Measurements from ENCODE around the gene FASTKD3.

The FASTKD3 gene

DNA sequence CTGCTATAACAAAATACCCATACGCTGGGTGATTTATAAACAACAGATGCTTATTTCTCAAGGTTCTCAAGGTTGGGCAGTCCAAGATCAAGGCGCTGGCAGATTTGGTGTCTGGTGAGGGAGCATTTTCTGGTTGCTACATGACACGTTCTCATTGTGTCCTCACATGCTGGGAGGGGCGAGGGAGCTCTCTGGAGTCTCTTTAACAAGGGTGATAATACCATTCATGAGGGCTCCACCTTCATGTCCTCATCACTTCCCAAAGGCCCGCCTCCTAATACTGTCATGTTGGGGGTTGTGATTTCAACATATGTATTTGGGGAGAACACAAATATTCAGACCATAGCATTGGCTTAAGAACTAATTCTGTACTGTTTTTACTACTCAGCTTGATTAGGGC, 22.5 kb downstream of the FASTKD3 start:
- no peak for DNase-seq

DNA sequence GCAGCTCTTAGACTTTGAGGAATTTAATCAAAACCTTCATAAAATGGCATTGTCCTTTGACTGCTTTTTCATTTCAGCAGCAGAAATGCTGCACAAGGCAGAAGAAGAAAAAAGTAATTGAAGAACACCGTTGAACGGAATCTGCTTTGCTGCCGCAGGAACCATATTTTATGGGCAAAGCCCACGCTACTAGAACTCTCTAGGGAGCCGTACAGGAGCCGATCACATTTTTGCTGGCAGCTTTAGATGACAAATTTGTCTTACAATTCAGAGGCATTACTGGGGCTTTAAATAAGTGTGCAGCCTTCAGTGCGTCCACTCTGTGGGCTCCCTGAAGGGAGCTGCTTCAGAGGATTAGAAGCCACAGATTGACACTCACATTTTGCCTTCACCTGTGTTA, 23.3 kb downstream of the FASTKD3 start:
- peak; percentile 18 for DNase-seq

DNA sequence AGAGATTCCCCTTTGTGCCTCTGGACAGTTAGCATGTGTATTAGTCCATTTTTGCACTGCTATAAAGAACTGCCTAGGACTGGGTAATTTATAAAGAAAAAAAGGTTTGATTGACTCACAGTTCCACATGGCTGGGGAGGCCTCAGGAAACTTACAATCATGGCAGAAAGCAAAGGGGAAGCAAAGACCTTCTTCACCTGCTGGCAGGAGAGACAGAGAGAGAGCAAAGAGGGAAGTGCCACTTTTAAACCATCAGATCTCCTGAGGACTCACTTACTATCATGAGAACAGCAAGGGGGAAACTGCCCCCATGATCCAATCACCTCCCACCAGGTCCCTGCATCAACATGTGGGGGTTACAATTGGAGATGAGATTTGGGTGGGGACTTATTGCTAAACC, 23.9 kb downstream of the FASTKD3 start:
- no peak for DNase-seq

DNA sequence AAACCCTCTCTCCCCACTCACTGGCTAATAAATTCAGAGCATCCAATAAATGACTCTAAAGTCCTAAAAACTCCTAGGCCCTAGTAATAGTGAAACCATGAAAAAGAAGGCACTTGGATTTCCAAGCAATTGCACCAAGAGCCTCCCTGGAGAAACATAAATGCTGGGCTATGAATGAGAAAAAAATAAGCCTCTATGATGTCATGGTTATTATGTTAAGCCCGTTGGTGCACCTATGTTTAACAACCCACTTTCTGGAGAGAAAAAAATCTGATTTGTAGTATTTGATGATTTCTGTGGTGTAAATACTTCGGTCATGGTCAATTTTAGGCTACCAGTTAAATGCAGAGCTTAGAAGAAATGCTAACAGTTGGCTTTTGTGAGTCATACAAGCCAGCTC, 26.3 kb downstream of the FASTKD3 start:
- no peak for DNase-seq

DNA sequence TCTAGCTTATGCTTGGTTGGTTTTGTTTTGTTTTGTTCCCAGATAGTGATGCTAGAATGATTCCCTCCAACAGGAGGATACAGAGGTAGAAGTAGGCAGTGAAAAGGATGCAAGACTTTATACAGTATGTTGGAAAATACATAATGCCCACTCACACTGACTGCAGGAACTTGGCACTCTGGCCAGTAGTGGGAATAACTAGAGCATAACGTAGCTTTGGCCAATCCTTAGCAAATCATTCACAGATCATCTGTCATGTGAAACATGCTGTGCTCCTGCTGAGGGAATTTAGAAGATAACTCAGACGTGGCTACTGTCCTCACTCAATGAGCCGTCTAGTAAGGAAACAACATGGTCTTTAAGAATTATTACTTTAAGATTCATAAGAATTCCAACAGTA, 31.4 kb downstream of the FASTKD3 start:
- peak; percentile 54 for DNase-seq

DNA sequence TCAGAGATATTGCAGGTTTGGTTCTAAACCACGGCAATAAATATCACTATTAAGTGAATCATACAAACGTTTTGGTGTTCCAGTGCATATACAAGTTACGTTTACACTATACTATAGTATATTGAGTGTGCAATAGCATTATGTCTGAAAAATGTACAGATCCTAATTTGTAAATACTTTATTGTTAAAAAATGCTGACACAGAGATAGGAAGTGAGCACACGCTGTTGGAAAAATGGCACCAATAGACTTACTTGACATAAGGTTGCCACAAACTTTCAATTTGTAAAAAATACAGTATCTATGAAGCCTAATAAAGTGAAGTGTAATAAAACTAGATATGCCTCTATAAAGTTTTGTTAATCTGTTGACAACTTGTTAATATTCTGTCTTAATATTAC, 33.8 kb downstream of the FASTKD3 start:
- no peak for DNase-seq

DNA sequence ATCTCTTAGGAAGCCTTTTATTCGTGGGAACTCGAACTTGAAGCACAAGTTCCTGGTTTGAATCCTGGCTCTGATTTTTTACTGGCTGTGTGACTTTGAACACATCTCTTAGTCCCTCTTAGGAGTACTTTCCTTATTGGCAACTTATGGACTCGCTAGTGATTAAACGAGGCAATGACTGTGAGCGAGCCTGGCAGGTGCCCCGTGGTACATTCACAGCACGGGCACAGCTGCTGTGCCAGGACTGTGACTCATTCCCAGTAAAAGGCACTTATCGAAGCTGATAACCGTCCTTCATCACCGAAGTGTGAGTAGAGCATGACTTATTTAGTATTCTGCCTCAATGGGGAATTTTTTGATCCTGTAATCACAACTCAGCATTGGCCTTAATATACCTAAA, 40.6 kb downstream of the FASTKD3 start:
- no peak for DNase-seq

DNA sequence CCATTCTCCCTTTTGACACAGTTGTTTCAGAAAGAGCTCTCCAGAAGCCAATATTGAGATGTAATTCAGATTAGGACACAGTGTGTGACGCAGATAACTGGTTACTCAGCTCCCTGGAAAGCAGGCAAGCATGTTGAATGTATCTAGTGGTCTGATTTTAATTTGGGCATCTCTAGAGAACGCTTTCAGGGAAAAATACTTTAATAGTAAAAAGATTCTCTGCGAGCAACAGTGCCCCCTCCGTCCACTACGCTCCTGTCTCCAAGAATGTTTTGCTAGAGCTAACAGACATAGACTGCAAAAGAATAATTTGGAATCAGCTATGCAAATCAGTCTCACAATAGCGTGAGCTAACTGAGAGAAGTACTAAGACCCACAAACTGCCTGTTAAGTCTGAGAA, 41.2 kb downstream of the FASTKD3 start:
- peak; percentile 26 for DNase-seq

DNA sequence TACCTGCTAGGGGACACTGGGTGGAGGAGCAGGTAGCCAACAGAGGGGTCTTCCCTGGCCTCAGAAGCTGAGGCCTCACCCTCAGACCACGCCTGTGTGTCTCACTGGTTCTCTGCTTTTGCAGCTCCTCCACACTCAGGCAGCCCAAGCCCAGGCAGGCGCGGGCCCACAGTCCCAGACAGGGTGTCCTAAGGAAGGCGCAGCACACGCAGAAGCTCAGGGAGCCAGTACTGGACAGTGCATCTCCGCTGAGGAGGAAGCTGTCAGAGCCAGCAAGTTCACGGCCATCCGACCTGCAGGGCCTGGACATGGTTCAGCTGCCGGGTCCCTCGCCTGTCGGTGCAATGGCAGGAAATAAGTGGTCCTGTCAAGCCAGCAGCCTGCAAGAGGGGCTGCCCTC, 43.2 kb downstream of the FASTKD3 start:
- DNase-seq = peak; percentile 14

DNA sequence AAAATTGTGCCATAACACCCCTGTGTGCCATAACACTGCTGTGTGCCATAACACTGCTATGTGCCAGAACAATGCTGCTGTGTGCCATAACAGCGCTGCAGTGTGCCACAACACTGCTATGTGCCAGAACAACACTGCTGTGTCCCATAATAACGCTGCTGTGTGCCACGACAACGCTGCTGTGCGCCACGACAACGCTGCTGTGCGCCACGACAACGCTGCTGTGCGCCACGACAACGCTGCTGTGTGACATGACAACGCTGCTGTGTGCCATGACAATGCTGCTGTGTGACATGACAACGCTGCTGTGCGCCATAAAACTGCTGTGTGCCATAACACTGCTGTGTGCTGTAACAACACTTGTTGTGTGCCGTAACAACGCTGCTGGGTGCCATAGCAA, 43.8 kb downstream of the FASTKD3 start:
- DNase-seq = no peak

DNA sequence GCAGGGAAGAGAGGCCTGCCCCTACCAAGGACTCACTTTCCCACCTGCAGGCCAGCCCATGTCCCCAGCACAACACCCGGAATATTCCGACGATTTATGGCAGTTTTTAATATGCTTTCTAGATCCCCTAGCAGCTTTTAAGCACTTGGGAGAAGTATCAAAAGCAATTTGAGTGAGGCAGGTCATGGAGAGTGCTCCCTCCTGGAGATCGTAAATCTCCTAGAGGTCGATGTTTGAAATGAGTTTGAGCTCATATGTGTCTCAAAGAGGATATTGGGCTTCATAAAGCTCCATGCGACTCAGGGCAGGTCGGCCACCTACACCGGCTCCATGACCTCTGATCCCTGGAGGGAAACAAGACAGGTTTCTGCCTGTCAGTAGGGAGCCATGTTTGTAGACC, 45.2 kb downstream of the FASTKD3 start:
- DNase-seq = no peak

DNA sequence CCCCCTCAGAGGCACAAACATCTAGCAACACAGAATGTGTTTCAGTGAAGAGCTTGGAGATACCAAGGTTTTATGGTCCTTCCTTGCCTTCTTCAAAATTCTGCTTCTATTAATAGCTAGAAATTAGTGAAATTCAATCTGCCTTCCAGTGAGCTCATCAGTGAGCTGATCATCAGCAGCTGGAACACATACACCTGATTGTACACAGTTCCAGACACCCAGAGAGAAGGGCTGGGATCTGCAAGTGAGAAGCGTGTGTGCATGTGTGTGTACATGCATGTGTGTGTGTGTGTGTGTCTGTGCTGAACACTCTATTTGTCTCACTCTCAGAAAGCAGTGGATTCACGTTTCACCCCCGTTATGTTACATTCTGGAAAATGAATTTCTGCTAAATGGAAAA, 46.4 kb downstream of the FASTKD3 start:
- DNase-seq = no peak

DNA sequence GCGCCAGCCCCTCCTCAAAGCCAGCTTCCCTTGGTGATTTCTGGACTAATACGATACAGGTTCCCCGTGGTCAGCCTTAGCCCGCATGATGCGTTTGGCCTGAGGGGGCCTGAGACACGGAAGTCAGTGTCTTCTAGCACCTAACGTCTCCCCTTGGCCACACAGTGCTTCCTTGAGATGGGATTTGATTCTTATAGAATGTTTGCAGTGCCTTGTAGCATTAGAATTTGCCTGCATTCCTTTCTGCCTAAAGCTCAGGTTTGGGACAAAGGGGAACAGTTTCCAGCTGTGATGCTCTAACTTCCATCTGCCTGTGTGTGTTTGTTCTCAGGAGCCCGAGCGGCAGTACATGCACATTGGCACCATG, 52.3 kb downstream of the FASTKD3 start:
- DNase-seq = no peak

DNA sequence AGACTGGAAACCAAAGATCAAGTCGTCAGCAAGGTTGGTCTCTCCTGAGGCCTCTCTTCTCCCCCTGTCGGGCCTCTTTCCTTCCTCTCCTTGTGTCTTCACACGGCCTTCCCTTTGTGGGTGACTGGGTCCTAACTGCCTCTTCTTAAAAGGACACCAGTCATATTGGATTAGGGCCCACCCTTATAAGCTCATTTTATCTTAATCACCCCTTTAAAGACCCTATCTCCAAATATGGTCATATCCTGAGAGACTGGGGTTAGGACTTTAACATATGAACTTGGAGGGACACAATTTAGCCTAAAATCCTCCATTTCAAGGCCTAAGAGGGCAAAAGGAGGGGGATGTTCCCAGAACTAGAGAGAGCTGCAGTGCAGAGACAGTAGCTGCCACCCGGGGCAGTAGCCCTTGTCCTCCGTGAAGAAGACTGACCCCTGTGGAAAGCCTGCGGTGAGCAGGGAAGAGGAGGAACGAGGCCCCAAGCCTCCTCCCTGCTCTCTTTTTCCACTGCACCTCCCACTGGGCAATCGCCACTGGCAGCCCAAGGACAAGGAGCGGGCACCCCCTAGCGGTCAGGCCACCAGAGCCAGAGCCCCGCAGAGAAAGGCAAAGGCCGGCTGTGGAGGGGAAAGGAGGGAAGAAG, 52.8 kb downstream of the FASTKD3 start:
- peak; percentile 91 for DNase-seq

DNA sequence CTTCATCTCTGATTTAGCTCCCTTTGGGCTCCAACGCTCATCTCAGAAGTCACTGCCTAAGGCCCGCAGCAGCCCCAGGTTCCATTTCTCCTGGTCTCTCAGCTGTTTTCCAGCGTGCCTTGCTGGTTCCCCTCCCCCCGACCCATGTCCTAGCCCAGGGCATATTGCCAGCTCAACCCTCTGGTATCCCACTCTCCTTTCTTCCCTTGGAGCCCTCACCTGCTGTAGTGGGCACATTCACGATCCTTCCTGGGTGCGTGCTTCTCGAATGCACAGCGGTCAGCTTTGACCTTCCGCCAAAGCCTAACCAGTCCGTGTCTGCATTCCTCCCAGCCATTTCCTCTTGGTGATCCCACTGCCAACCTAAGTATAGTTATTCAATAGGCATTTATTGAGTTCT, 54.0 kb downstream of the FASTKD3 start:
- no peak for DNase-seq

DNA sequence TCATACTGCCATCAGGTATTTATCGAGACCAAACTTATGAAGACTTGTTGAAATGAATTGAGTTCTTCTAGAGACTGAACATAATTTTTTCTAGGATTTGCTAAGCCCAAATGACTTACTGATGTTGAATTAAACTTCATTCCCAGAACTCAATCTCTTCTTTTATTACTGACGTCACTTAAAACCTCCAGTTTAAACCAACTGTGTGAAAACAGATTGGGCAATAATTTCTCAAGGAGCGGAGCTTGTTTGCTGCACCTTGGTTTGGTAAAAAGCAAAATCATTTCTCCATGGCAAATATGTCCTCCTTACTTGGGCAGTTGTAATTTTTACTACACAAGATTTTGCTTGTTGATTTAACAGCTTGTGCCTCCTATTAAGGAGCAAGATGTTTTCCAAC, 55.3 kb downstream of the FASTKD3 start:
- no peak for DNase-seq

DNA sequence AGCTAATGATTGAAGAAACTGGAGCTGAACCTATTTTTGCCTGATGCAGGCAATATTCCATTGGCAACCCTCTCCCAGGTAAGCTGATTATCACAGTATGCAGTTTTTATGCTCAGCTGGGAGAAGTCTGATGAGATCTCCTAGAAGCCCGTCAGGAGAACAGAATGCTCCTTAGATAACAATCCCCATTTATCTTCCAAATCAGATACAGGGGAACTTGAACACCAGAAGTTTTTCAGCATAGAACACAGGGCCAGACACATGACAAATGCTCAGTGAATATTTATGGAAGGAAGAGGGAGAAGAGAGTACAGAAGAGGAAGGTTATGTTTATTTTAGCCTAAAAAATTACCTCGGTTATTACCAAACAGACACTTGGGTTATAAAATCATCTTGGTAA, 55.8 kb downstream of the FASTKD3 start:
- DNase-seq = no peak

DNA sequence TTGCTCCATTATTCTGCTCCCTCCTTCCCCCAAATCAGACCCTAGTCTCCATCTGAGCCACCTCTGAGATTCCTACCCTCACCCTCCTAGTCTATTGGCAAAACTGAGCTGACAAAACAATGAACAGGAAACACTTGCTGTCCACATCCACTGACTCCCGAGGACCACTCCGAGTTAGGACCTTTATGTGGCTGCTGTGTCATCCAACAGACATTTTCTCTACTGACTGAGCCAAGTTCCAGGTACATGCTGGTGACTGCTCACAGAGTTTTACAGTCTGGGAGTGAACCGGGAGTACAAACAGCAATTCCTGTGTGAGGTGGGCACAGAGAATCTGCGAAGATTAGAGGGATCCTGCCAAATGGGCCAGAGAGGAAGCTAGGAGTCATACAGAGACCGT, 57.1 kb downstream of the FASTKD3 start:
- no peak for DNase-seq

Measured in eye (tissue), 1 donor.